K562 (cell line): ENCODE measurements around the gene MIEF1. TPM values are rescaled to one million over a fixed set of nuclear protein-coding genes. Genes with fewer than 3 reads are reported as not detected.

Source experiments
- ARID3B ChIP-seq: fragments of 250-450 bp; sonication (Bioruptor Pico); IDR thresholded peaks from 2 replicates; pipeline ENCODE4 v1.4.0; 2020; ENCODE audit warnings: borderline replicate concordance
- ARNT ChIP-seq, 2 experiments: fragments of 450-650 bp; IDR thresholded peaks; 2 replicates each; pipeline ENCODE4 v1.6.1; 2016; ENCODE audit warnings: mild to moderate bottlenecking in 1 of 2
- BRD4 ChIP-seq: fragments of 200-600 bp; sonication (generic); IDR thresholded peaks from 2 replicates; pipeline ENCODE4 v1.6.1; 2017; ENCODE audit warnings: inconsistent platforms
- DIDO1 ChIP-seq: fragments of 450-650 bp; IDR thresholded peaks from 2 replicates; pipeline ENCODE4 v1.6.1; 2016; ENCODE audit warnings: low read depth, missing biosample characterization, missing genetic modification characterization
- EP300 ChIP-seq: IDR thresholded peaks from 2 replicates; pipeline ENCODE4 v1.6.1; 2012; ENCODE audit warnings: low read length, improper control_type of control experiment
- ERF ChIP-seq: fragments of 450-650 bp; formaldehyde crosslinking; IDR thresholded peaks from 2 replicates; pipeline ENCODE4 v1.4.0; 2020; ENCODE audit warnings: mild to moderate bottlenecking, mixed read lengths
- ETV1 ChIP-seq: fragments of 450-650 bp; conservative IDR thresholded peaks from 2 replicates; pipeline ENCODE4 v1.6.1; 2016; ENCODE audit warnings: missing genetic modification characterization, control low read depth, low read depth, missing compliant biosample characterization
- ETV5 ChIP-seq: sonication (generic); formaldehyde crosslinking; IDR thresholded peaks from 2 replicates; pipeline ENCODE4 v1.4.0; 2020; ENCODE audit warnings: low read depth, mild to moderate bottlenecking, missing genetic modification reagents
- ETV6 ChIP-seq, 3 experiments: fragments of 150-350 bp in 1 of 3; sonication (generic) in 1 of 3; formaldehyde crosslinking in 1 of 3; IDR thresholded peaks; 2 replicates each; pipeline versions ENCODE4 v1.6.1 to v1.8.0; 2014 to 2022; ENCODE audit warnings: borderline replicate concordance in 2 of 3, low read depth in 2 of 3, antibody characterized with exemption in 1 of 3, low read length in 1 of 3, mild to moderate bottlenecking in 1 of 3, missing genetic modification reagents in 1 of 3
- FOXM1 ChIP-seq, 2 experiments: fragments of 450-650 bp in 1 of 2; sonication (generic) in 1 of 2; formaldehyde crosslinking in 1 of 2; IDR thresholded peaks; 2 replicates each; pipeline versions ENCODE4 v1.6.1 to v1.9.0; 2017 to 2022; ENCODE audit warnings: low read depth in 2 of 2, mild to moderate bottlenecking in 2 of 2, missing genetic modification reagents in 1 of 2, moderate library complexity in 1 of 2
- HDAC2 ChIP-seq: fragments of 450-650 bp; IDR thresholded peaks from 2 replicates; pipeline ENCODE4 v1.6.1; 2016; ENCODE audit warnings: mild to moderate bottlenecking
- HIVEP1 ChIP-seq: fragments of 250-450 bp; sonication (Bioruptor Pico); IDR thresholded peaks from 2 replicates; pipeline ENCODE4 v1.4.0; 2020; ENCODE audit warnings: mild to moderate bottlenecking
- MAX ChIP-seq: sonication (generic); formaldehyde crosslinking; IDR thresholded peaks from 2 replicates; pipeline ENCODE4 v1.9.0; 2022; ENCODE audit warnings: mild to moderate bottlenecking, missing genetic modification reagents
- MYBL2 ChIP-seq, 2 experiments: fragments of 450-650 bp in 1 of 2; sonication (generic) in 1 of 2; formaldehyde crosslinking in 1 of 2; IDR thresholded peaks; 2 replicates each; pipeline versions ENCODE4 v1.6.1 to v1.8.1; 2017 to 2022; ENCODE audit warnings: borderline replicate concordance in 1 of 2, inconsistent platforms in 1 of 2, low read depth in 1 of 2, mild to moderate bottlenecking in 1 of 2, missing genetic modification reagents in 1 of 2, moderate library complexity in 1 of 2
- PHTF2 ChIP-seq: fragments of 250-450 bp; sonication (Bioruptor Pico); IDR thresholded peaks from 2 replicates; pipeline ENCODE4 v1.5.0; 2021; ENCODE audit warnings: mild to moderate bottlenecking
- POLR2A ChIP-seq: fragments of 450-650 bp; conservative IDR thresholded peaks from 2 replicates; pipeline ENCODE4 v1.6.1; 2016
- TBP ChIP-seq: optimal IDR thresholded peaks from 2 replicates; pipeline ENCODE3; 2011; ENCODE audit warnings: low read depth, low read length, improper control_type of control experiment
- TCF7 ChIP-seq: sonication (generic); IDR thresholded peaks from 2 replicates; pipeline ENCODE4 v1.6.1; 2016; ENCODE audit warnings: antibody characterized with exemption, borderline replicate concordance
- TCF7L2 ChIP-seq: fragments of 150-350 bp; IDR thresholded peaks from 2 replicates; pipeline ENCODE4 v1.6.1; 2016; ENCODE audit warnings: low read depth, mild to moderate bottlenecking, low read length, moderate library complexity
- TFAM ChIP-seq: fragments of 250-450 bp; sonication (Bioruptor Pico); conservative IDR thresholded peaks from 2 replicates; pipeline ENCODE4 v1.5.0; 2021; ENCODE audit warnings: mild to moderate bottlenecking, moderate library complexity
- ZBTB43 ChIP-seq: sonication (generic); formaldehyde crosslinking; IDR thresholded peaks from 2 replicates; pipeline ENCODE4 v1.8.0; 2023; ENCODE audit warnings: mild to moderate bottlenecking, missing genetic modification reagents
- ZNF24 ChIP-seq: fragments of 450-650 bp; IDR thresholded peaks from 2 replicates; pipeline ENCODE4 v1.6.1; 2016
- ZNF280A ChIP-seq: fragments of 450-650 bp; IDR thresholded peaks from 2 replicates; pipeline ENCODE4 v1.6.1; 2018; ENCODE audit warnings: mild to moderate bottlenecking, low read depth; ENCODE audit not compliant: partially characterized antibody
- polyA plus RNA-seq, 8 experiments: library from polyadenylated mRNA; depleted of rRNA in 4 of 8; stranded (reverse) in 5 of 8; unstranded in 3 of 8; fragments of >200 nt; fragmentation: Nextera tagmentation in 2 of 8; fragmentation: Illumina TruSeq in 1 of 8; extraction: Ambion mirVana in 2 of 8; extraction: Trizol in 1 of 8; gene quantifications; 2 replicates each; pipeline versions ENCODE4 v1.2.1 to v1.2.3, GENCODE V29; 2011 to 2014; ENCODE audit warnings: inconsistent platforms in 1 of 8, missing spikeins in 1 of 8
- total RNA-seq, 7 experiments: library from RNA; depleted of rRNA in 6 of 7; stranded (reverse); fragments of >200 nt in 6 of 7; fragmentation: Illumina TruSeq in 2 of 7; extraction: Trizol in 2 of 7; gene quantifications; 2 replicates each; pipeline versions ENCODE4 v1.2.1 to v1.2.3, GENCODE V29; 2011 to 2021; ENCODE audit warnings: low replicate concordance in 1 of 7

MIEF1 gene
- total and polyA plus RNA-seq, 9 of the 15 experiments (the other 6 are each of a cell fraction or from before 2014, with no cell fraction given) = 10.9 to 51.8 (median 25.5) TPM

GRCh38 chr22:39528681-39529486 is 26.8 kb downstream of the MIEF1 start (continued):
- TF ChIP-seq EP300 (peak; percentile 24; the same call in 1 of the 2 replicates), ZNF24 (peak; percentile 73; the same call in 1 of the 2 replicates), ETV6 (IDR thresholded peaks at IDR 0.05; ENCODE audit: borderline replicate concordance in 1 of 2, low read depth in 2 of 2, low read length in 1 of 2) (peak in 1 of 2 experiments; percentile 27; a peak in 1 of 4 replicates), ETV6 (CRISPR knock-in tag; IDR thresholded peaks at IDR 0.05; ENCODE audit: borderline replicate concordance) (no peak), HDAC2 (no peak), TFAM (no peak), POLR2A (0 out of 2 replicates have a peak, but pooled peaks have one; percentile 11), BRD4 (no peak), DIDO1 (no peak), ZBTB43 (CRISPR knock-in tag) (peak; percentile 82; the same call in 1 of the 2 replicates), ERF (CRISPR knock-in tag) (peak; percentile 78; the same call in 1 of the 2 replicates), HIVEP1 (CRISPR knock-in tag) (no peak), ETV1 (tag) (peak; percentile 69), MYBL2 (IDR thresholded peaks at IDR 0.05; ENCODE audit: low read depth) (no peak), MYBL2 (CRISPR knock-in tag; IDR thresholded peaks at IDR 0.05; ENCODE audit: borderline replicate concordance) (no peak), ARNT (IDR thresholded peaks at IDR 0.05) (no peak), PHTF2 (CRISPR knock-in tag) (no peak), ARID3B (CRISPR knock-in tag) (0 out of 2 replicates have a peak, but pooled peaks have one; percentile 45), TCF7 (peak; percentile 68; the same call in 1 of the 2 replicates), MAX (0 out of 2 replicates have a peak, but pooled peaks have one; percentile 30), TCF7L2 (no peak), ETV5 (CRISPR knock-in tag) (peak; percentile 88), TBP (no peak), ZNF280A (no peak), FOXM1 (IDR thresholded peaks at IDR 0.05; ENCODE audit: low read depth) (peak; percentile 29; the same call in 1 of the 2 replicates), FOXM1 (CRISPR knock-in tag; IDR thresholded peaks at IDR 0.05; ENCODE audit: low read depth) (no peak)
